DOHH2 (cell line): ENCODE results near the gene SALL3.

Experiments used
- H3F3A ChIP-seq: fragments of 200-600 bp; sonication (generic), shearing (Covaris generic); 2 replicates; pipeline ENCODE4 v1.6.0; 2016; ENCODE audit warnings: antibody characterized with exemption, mild to moderate bottlenecking; ENCODE audit not compliant: control insufficient read depth, insufficient read depth
- H3K27ac ChIP-seq: fragments of 200-600 bp; sonication (generic); 2 replicates; pipeline ENCODE4 v1.5.1; 2014; ENCODE audit warnings: low read depth, mild to moderate bottlenecking, low read length, moderate library complexity
- H3K27me3 ChIP-seq: fragments of 200-600 bp; sonication (generic); 2 replicates; pipeline ENCODE4 v1.6.1; 2014; ENCODE audit warnings: mild to moderate bottlenecking, low read length, mixed read lengths; ENCODE audit not compliant: control insufficient read depth
- H3K36me3 ChIP-seq: fragments of 200-600 bp; sonication (generic); 2 replicates; pipeline ENCODE4 v1.6.1; 2014; ENCODE audit warnings: mild to moderate bottlenecking, low read length, moderate library complexity, mixed read lengths; ENCODE audit not compliant: control insufficient read depth
- H3K4me1 ChIP-seq: fragments of 200-600 bp; sonication (generic); 2 replicates; pipeline ENCODE4 v1.6.1; 2014; ENCODE audit warnings: mild to moderate bottlenecking, low read length, mixed read lengths; ENCODE audit not compliant: control insufficient read depth
- H3K4me2 ChIP-seq: fragments of 200-600 bp; sonication (generic); 2 replicates; pipeline ENCODE4 v1.6.0; 2014; ENCODE audit warnings: mild to moderate bottlenecking, low read length, moderate library complexity
- H3K4me3 ChIP-seq: fragments of 200-600 bp; sonication (generic); 2 replicates; pipeline ENCODE4 v1.5.1; 2014; ENCODE audit warnings: mild to moderate bottlenecking, low read length, mixed read lengths
- H3K79me2 ChIP-seq: fragments of 200-600 bp; sonication (generic); 2 replicates; pipeline ENCODE4 v1.6.1; 2014; ENCODE audit warnings: mild to moderate bottlenecking, low read length, mixed read lengths; ENCODE audit not compliant: control insufficient read depth
- H3K9me2 ChIP-seq: fragments of 200-600 bp; sonication (generic); replicated peaks from 2 replicates; pipeline ENCODE4 v1.6.1; 2014; ENCODE audit warnings: mild to moderate bottlenecking, low read length, mixed read lengths; ENCODE audit not compliant: control insufficient read depth
- H3K9me3 ChIP-seq: fragments of 200-600 bp; sonication (generic); 2 replicates; pipeline ENCODE4 v1.6.1; 2014; ENCODE audit warnings: antibody characterized with exemption, low read length, mixed read lengths; ENCODE audit not compliant: control insufficient read depth, insufficient read depth
- H4K20me1 ChIP-seq: fragments of 200-600 bp; sonication (generic); 2 replicates; pipeline ENCODE4 v1.6.0; 2014; ENCODE audit warnings: low read depth, mild to moderate bottlenecking, antibody characterized with exemption, low read length, moderate library complexity; ENCODE audit not compliant: control insufficient read depth, insufficient read depth
- EZH2phosphoT487 ChIP-seq: fragments of 200-600 bp; sonication (generic); IDR thresholded peaks from 2 replicates; pipeline ENCODE4 v1.6.1; 2017; ENCODE audit warnings: borderline replicate concordance, mild to moderate bottlenecking, antibody characterized with exemption, low read length, moderate library complexity, mixed read lengths
- TF ChIP-seq, protein P1 (sequence below): fragments of 200-600 bp; sonication (generic); IDR thresholded peaks from one replicate; pipeline ENCODE4 v1.5.1; 2014; ENCODE audit warnings: antibody characterized with exemption, mild to moderate bottlenecking, low read depth, low read length; ENCODE audit not compliant: poor library complexity, severe bottlenecking

SALL3 gene

DNA sequence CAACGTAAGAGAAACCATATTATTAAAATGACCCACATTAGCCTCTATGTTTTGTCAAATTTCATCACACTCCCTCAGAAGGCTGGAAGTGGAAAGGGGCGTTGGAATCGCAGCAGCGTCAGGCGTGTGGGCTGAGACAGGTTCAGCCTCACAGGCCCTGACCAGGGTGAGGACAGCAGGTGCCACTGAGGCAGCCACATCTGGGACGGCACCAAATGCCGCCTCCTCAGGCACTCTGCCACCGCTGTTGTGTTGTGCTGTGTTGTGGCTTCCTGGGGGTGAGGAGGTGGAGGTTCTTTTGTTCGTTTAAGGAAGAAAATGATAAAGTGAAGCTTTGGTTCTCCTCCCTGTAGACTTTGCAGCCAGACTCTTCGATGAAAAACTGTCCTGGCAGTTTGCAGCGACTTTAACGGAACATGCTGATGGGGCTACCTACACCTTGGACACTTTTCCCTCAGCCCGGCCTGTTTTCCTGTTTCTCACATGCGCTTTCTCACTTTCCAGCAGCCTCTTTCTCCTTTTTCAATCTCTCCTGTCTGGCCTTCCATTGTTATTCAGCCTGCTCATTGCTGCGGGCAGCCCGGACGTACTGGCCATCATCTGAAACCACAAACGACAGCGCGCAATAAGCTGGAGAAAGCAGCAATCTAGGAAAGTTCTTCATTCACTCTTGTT, 44.9 kb upstream of the SALL3 start:
- Histone ChIP-seq H3K9me3 (no peaks in the 10 kb centered on the region), H3K4me2 (no peak overlapping the region), H3K36me3 (no peaks in the 10 kb centered on the region), H3K4me1 (no peaks in the 10 kb centered on the region), H3F3A (no peaks in the 10 kb centered on the region), H3K27me3 (no peaks in the 10 kb centered on the region), H3K79me2 (no peaks in the 10 kb centered on the region), H3K4me3 (no peak overlapping the region), H4K20me1 (no peaks in the 10 kb centered on the region), H3K9me2 (no peaks in the 10 kb centered on the region), H3K27ac (no peak overlapping the region)
- TF ChIP-seq, protein P1, sequence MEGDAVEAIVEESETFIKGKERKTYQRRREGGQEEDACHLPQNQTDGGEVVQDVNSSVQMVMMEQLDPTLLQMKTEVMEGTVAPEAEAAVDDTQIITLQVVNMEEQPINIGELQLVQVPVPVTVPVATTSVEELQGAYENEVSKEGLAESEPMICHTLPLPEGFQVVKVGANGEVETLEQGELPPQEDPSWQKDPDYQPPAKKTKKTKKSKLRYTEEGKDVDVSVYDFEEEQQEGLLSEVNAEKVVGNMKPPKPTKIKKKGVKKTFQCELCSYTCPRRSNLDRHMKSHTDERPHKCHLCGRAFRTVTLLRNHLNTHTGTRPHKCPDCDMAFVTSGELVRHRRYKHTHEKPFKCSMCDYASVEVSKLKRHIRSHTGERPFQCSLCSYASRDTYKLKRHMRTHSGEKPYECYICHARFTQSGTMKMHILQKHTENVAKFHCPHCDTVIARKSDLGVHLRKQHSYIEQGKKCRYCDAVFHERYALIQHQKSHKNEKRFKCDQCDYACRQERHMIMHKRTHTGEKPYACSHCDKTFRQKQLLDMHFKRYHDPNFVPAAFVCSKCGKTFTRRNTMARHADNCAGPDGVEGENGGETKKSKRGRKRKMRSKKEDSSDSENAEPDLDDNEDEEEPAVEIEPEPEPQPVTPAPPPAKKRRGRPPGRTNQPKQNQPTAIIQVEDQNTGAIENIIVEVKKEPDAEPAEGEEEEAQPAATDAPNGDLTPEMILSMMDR: no peak
- no peak for TF ChIP-seq EZH2phosphoT487

DNA sequence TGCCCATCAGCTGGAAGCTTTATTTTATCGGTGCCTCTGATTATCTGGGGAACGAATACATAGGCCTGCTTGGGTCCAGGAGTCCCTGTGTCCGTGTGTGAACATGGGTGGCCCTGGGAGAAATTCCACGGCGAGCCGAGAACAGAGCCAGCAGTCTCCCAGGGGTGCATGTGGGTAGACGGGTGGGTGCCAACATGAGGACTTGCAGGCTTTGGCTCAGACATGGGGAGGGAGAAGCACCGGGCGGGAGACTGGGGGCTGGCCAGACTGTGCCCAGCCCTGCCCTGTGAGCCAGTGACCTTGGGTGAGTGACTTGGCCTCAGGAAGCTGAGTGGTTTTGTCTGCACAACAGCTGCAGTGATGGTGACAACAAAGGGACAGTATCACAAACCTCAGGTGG, 44.2 kb upstream of the SALL3 start:
- no peaks in the 10 kb centered on the region for H3K4me1 ChIP-seq
- TF ChIP-seq EZH2phosphoT487: no peak
- TF ChIP-seq, protein P1: no peak
- H3K4me3 ChIP-seq: no peak overlapping the region
- H3K9me2 ChIP-seq: no peaks in the 10 kb centered on the region
- no peaks in the 10 kb centered on the region for H3K27me3 ChIP-seq
- no peaks in the 10 kb centered on the region for H3K9me3 ChIP-seq
- H3K79me2 ChIP-seq: no peaks in the 10 kb centered on the region
- no peak overlapping the region for H3K27ac ChIP-seq
- no peaks in the 10 kb centered on the region for H3F3A ChIP-seq
- no peaks in the 10 kb centered on the region for H4K20me1 ChIP-seq
- no peaks in the 10 kb centered on the region for H3K36me3 ChIP-seq
- no peak overlapping the region for H3K4me2 ChIP-seq

DNA sequence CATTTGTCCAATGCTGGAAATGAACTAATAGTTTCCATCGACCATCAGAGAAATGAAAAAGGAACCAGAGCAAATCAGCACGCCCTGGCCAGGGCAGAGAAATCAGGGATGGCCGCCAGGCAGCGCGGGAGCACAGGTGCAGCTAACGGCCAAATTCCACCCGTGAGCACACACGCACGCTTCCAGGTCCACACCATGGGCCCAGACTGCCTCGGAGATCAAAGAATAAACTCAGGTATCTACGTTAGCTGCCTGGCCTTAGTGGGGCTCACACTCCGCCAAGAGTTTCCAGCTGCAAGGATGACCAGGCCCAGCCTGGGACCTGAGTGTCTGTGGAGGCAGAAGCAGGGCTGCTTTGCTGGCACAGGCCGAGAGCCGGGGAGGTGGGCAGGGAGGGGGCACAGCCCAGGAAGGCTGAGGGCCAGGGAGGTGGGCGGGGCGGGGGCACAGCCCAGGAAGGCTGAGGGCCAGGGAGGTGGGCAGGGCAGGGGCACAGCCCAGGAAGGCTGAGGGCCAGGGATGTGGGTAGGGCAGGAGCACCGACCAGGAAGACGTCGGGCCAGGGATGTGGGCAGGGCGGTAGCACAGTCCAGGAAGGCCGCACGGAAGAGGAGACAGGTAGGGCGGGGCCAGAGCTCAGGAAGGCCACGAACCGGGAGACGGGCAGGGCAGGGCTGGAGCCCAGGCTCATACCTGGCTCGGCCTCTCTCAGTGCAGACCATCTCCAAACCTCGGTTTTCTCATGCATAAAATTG, 43.2 kb upstream of the SALL3 start:
- H3K4me1 ChIP-seq: no peaks in the 10 kb centered on the region
- no peaks in the 10 kb centered on the region for H3K27me3 ChIP-seq
- no peak overlapping the region for H3K27ac ChIP-seq
- no peaks in the 10 kb centered on the region for H3F3A ChIP-seq
- no peaks in the 10 kb centered on the region for H3K9me2 ChIP-seq
- H3K4me3 ChIP-seq: no peak overlapping the region
- H4K20me1 ChIP-seq: no peaks in the 10 kb centered on the region
- H3K79me2 ChIP-seq: no peaks in the 10 kb centered on the region
- no peak for TF ChIP-seq EZH2phosphoT487
- H3K9me3 ChIP-seq: no peaks in the 10 kb centered on the region
- H3K4me2 ChIP-seq: no peak overlapping the region
- H3K36me3 ChIP-seq: no peaks in the 10 kb centered on the region

DNA sequence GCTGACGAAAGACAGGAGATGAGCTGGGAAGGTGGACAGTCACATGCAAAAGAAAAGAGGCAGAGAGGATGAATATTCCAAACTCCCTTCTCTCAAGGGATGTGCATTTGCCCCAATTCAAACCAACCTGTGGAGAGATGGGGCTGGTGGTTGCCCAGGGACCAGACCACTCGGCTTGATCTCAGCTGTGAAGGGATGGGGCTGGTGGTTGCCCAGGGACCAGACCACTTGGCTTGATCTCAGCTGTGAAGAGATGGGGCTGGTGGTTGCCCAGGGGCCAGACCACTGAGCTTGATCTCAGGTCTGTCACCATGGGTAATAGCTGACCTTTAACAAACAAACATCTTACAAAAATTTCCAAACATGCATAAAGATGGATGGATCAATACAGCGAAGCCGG, 42.5 kb upstream of the SALL3 start:
- Histone ChIP-seq H3K27me3 (no peaks in the 10 kb centered on the region), H3F3A (no peaks in the 10 kb centered on the region), H3K4me2 (no peak overlapping the region), H3K36me3 (no peaks in the 10 kb centered on the region), H3K4me3 (no peak overlapping the region), H3K9me3 (no peaks in the 10 kb centered on the region), H3K4me1 (no peaks in the 10 kb centered on the region), H3K27ac (no peak overlapping the region), H3K79me2 (no peaks in the 10 kb centered on the region), H3K9me2 (no peaks in the 10 kb centered on the region), H4K20me1 (no peaks in the 10 kb centered on the region)
- TF ChIP-seq EZH2phosphoT487: no peak
- TF ChIP-seq, protein P1: no peak
